Cardiac fibroblast (primary cell): ENCODE measurements around the gene SLC39A11.

Experiments used
- DNase-seq, 2 donors: peaks; one replicate each; pipeline versions ENCODE4 v3.0.0 to v3.0.0-alpha.2; 2010; ENCODE audit warnings: low read depth in 2 of 2
- H3K4me3 ChIP-seq, 2 donors: replicated peaks in 1 of 2; 1 replicate in 1 of 2; 2 replicates in 1 of 2; pipeline ENCODE4 v1.5.1; 2011; ENCODE audit warnings: low read depth in 2 of 2, low read length in 2 of 2, mild to moderate bottlenecking in 2 of 2, moderate library complexity in 1 of 2
- TF ChIP-seq, protein P1 (sequence below): IDR thresholded peaks from one replicate; pipeline ENCODE4 v1.5.1; 2011; ENCODE audit warnings: low read depth, mild to moderate bottlenecking, low read length, inconsistent platforms

SLC39A11 gene

DNA sequence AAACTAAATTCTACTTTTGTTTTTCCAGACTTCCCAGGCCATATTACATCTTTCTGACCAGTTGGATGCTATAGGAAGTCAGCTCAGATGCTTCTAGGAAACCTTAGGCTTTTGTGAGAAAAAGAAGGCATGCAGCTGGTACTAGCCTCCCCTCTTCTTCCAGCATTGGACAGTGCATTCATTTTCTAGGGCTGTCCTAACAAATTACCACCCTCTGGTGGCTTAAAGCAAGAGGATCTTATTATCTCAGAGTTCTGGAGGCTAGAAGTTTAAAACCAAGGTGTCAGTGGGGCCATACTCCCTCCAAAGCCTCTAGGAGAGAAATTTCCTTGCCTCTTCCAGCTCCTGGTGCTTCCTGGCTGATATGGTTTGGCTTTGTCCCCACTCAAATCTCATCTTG, 467.8 kb downstream of the SLC39A11 start:
- H3K4me3 ChIP-seq, result no peak overlapping the region
- TF ChIP-seq, protein P1, sequence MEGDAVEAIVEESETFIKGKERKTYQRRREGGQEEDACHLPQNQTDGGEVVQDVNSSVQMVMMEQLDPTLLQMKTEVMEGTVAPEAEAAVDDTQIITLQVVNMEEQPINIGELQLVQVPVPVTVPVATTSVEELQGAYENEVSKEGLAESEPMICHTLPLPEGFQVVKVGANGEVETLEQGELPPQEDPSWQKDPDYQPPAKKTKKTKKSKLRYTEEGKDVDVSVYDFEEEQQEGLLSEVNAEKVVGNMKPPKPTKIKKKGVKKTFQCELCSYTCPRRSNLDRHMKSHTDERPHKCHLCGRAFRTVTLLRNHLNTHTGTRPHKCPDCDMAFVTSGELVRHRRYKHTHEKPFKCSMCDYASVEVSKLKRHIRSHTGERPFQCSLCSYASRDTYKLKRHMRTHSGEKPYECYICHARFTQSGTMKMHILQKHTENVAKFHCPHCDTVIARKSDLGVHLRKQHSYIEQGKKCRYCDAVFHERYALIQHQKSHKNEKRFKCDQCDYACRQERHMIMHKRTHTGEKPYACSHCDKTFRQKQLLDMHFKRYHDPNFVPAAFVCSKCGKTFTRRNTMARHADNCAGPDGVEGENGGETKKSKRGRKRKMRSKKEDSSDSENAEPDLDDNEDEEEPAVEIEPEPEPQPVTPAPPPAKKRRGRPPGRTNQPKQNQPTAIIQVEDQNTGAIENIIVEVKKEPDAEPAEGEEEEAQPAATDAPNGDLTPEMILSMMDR, result no peak
- DNase-seq, result peak; percentile 8 to 15

DNA sequence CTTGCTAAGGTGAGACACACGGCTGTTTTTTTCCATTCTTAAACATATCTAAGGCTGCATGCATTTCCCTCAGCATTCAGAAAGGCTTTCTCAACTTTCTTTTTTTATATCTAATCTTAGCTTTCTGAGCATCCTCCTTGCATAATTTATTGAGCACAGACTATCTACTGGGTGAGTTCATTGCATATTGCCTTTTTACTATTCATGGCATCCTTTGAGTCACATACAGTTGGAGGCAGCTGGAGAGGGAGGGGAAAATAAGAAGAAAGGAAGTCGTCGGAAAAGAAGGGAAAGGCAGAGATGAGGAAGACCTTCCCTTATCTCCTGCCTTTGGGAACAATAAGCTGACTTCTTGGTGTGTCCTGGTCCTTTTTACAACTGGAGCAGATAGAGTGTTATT, 468.3 kb downstream of the SLC39A11 start:
- no peak overlapping the region for H3K4me3 ChIP-seq
- TF ChIP-seq, protein P1, result no peak
- peak in 1 of 2 donors; percentile 33 for DNase-seq

DNA sequence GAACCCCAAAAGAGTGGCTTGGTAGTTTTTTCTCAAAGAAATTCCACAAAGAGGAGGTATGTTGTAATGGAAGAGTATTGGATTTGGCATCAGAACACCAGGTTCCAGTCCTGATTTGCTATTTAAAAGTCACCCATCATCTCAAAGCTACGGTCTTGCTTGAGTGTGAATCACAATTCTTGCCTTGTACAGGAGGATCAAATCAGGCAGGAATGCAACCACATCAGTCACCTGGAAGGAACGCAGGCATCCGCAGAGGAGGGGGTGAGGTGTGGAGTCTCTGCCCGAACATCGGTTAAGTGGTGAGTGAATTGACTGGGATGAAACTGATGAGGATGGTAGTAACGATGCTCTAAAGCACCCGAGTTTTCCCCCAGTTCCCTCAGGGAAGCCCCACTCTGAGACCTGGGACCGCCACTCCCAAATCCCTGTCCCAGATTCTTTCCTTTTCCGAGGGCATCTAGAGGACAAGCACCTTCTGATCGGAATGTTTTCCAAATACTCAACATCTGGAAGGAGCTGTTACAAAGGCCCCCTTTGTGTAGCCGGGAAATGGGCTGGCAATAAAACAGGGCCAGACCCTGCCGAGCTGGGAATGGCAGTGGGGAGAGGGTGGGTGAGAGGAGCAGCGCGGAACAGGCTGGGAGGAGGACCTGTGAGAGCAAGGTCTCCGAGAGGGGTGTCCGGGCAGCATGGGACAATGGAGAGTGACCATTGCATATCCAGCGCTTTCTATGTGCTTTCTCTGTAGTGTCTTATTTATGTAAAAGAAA, 469.6 kb downstream of the SLC39A11 start:
- TF ChIP-seq, protein P1, result no peak
- DNase-seq, result no peak
- H3K4me3 ChIP-seq, result no peak overlapping the region

DNA sequence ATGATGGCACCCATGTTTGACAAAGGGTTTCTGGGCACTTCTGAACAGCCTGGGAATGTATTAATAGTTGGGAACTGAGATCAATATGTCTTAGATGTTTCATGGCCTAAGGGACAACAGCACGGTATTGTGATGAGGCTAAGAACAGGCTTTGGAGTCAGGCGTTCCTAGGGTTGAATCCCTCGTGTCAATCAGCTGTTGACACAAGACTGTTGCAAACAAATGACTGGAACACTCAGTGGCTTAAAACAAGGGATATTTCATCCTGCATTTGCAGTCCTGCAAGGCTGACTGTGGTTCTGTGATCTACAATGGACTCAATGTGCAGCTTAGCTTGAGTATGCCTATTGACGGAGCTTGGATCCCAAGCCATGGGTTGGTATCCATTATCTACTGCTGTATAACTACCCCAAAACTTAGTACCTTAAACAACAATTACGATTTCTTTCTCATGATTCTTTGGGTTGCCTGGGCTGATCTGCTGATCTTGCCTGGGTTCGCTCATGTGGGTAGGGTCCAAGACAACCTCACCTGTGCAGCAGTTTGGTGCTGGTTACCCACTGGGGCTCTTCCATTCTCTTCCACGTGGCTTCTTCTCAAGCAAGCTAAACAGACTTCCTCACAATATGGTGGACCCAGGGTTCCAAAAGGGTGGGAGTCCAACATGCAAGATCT, 472.4 kb downstream of the SLC39A11 start:
- H3K4me3 ChIP-seq, result no peak overlapping the region
- DNase-seq, result no peak
- TF ChIP-seq, protein P1, result no peak

DNA sequence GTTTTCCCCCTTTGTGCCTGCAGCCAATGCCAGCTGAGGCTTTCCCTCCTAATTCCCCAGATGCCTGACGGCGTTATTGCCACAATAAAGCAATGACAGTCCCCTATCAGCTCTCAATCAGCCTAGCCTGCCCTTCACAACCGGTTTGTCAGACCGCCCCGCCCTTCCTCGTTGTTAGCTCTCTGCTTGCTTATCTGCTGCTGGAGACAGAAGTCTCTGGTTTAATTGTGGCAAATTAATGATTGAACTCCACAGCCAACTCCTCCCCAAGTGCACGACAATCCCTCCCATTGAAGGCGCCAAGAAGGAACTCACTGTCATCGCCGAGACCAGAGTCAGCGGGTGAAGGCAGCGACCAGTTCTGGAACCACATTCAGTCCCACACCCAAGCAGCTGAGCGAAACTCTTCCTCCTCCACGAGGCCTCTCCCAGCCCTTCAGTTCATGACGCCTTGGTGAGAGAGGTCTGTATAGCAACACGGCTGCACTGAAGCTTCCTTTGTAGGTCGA, 474.4 kb downstream of the SLC39A11 start:
- no peak overlapping the region for H3K4me3 ChIP-seq
- TF ChIP-seq, protein P1, result no peak

DNA sequence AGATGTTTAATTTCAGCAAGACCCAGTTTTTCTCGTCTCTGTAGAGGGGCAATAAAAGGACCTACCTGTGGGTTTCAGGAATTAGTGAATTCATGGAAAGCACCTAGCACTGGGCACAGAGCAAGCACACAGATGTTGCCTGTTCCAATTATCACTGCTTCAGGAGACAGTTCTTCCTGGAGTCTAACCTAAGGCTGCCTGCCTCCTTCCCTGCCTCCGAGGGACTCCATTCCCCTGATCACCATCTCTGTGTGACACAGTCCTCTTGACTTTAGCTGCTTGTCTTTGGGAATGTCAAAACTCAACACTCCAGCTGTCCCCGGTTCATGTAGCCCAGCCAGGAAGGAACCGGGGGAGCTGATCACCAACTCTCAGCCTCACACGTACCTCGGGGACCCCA, 474.9 kb downstream of the SLC39A11 start:
- TF ChIP-seq, protein P1, result no peak
- H3K4me3 ChIP-seq, result no peak overlapping the region
- no peak for DNase-seq

More for the DNA sequence above, 474.4 kb downstream of the SLC39A11 start:
- peak in 1 of 2 donors; percentile 20 for DNase-seq
